Skeletal muscle tissue (tissue), 4 donors: ENCODE results near the gene DDX41. TPM values are rescaled to one million over a fixed set of nuclear protein-coding genes. Genes with fewer than 3 reads are reported as not detected.

Experiments
- H3K27ac ChIP-seq: one replicate; pipeline ENCODE4 v1.7.0; 2013; ENCODE audit warnings: mild to moderate bottlenecking, low read depth, low read length, inconsistent platforms
- H3K27me3 ChIP-seq, 3 donors: one replicate each; pipeline ENCODE4 v1.7.0; 2013; ENCODE audit warnings: low read length in 3 of 3; ENCODE audit not compliant: control insufficient read depth in 3 of 3, insufficient read depth in 3 of 3
- H3K36me3 ChIP-seq, 3 donors: one replicate each; pipeline ENCODE4 v1.7.0; 2013; ENCODE audit warnings: low read length in 3 of 3; ENCODE audit not compliant: control insufficient read depth in 3 of 3, insufficient read depth in 3 of 3
- H3K4me1 ChIP-seq, 3 donors: one replicate each; pipeline ENCODE4 v1.7.0; 2013; ENCODE audit warnings: low read length in 3 of 3, mild to moderate bottlenecking in 3 of 3; ENCODE audit not compliant: control insufficient read depth in 3 of 3, insufficient read depth in 3 of 3
- H3K4me3 ChIP-seq, 3 donors: one replicate each; pipeline ENCODE4 v1.7.0; 2013; ENCODE audit warnings: low read length in 3 of 3
- H3K9ac ChIP-seq, 3 donors: one replicate each; pipeline ENCODE4 v1.7.0; 2013; ENCODE audit warnings: low read length in 3 of 3, mild to moderate bottlenecking in 3 of 3, moderate library complexity in 2 of 3, low read depth in 1 of 3
- H3K9me3 ChIP-seq, 3 donors: one replicate each; pipeline ENCODE4 v1.7.0; 2013; ENCODE audit warnings: low read length in 3 of 3; ENCODE audit not compliant: control insufficient read depth in 3 of 3
- total RNA-seq: library from RNA; depleted of rRNA; stranded (reverse); fragments of >200 nt; gene quantifications from one replicate; pipeline ENCODE4 v1.2.3, GENCODE V29; 2014
- donor health status: Osteomylitis.

Gene DDX41
- total RNA-seq, 1 donor from 2014 or later = 33.9 TPM

DNA sequence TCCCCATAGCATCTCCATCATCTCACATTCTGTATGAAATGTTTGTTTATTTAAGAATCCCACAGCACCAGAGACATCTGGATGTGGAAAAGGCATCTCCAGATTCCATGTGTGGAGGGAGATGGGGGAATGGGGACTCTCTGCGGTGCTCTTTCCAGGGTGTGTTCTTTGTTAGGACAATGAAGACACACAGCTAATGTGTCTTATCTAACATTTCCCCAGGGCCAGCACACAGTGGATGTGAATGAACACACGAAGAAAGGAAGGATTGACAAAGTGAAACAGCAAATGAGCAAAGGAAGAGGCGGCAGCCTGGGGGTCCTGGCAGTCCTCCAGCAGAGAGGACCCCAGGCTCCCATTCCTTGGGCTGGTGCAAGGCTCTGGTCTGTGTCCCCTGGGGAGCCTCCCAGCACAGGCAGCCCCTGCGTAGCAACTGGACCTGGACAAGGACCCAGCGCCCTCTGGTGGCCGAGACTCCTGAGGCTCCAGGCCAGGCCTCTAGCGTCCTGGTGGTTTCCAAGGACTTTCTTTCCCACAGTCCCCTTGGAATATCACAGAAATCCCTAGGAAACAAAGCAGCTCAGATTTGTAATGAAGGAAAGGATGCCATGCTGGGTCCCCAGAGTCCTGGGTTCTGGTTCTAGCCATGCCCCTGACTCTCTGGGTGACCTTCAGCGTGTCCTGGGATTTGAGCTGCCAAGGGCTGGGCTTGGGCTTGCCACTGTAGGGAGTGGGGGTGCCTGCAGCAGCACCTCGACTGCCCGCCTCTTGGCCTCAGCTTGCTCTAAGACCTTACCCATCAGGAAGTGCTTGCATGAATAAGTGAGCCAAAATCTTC, 15.9 kb downstream of the DDX41 start:
- H3K27ac ChIP-seq = no peak overlapping the region

GRCh38 chr5:177499842-177500241, 16.9 kb downstream of the DDX41 start:
- Histone ChIP-seq H3K36me3 (peaks cover 0 to 12% (median 7%) of the 10 kb centered on the region in 3 donors), H3K9ac (no peak overlapping the region), H3K4me3 (no peak overlapping the region), H3K27ac (no peak overlapping the region), H3K27me3 (no peaks in the 10 kb centered on the region), H3K9me3 (no peaks in the 10 kb centered on the region), H3K4me1 (peaks cover 21 to 47% (median 46%) of the 10 kb centered on the region in 3 donors)

More for the DNA sequence above, 15.9 kb downstream of the DDX41 start:
- Histone ChIP-seq H3K9me3 (no peaks in the 10 kb centered on the region), H3K9ac (peak overlapping the region in 2 of 3 donors; percentile 27 to 54), H3K27me3 (no peaks in the 10 kb centered on the region), H3K36me3 (peaks cover 0 to 3% (median 2%) of the 10 kb centered on the region in 3 donors), H3K4me1 (peaks cover 11 to 37% (median 36%) of the 10 kb centered on the region in 3 donors), H3K4me3 (no peak overlapping the region)

- Histone ChIP-seq H3K9ac (peak overlapping the region; percentile 20 to 70 (median 60)), H3K9me3 (no peaks in the 10 kb centered on the region), H3K4me1 (peaks cover 38 to 64% (median 63%) of the 10 kb centered on the region in 3 donors), H3K36me3 (peaks cover 10 to 18% (median 14%) of the 10 kb centered on the region in 3 donors), H3K4me3 (peak overlapping the region; percentile 68 to 89 (median 88)), H3K27me3 (no peaks in the 10 kb centered on the region), H3K27ac (peak overlapping the region; percentile 99)
Measured at GRCh38 chr5:177498013-177498787, 18.6 kb downstream of the DDX41 start.

GRCh38 chr5:177497292-177498012, 19.3 kb downstream of the DDX41 start, which contains the start of gene PDLIM7:
Gene PDLIM7, minus strand, starts transcription at chr5:177497604. Its CDS starts 1,092 bp downstream, at chr5:177496512.
- peak within 1 kb of the TSS; percentile 90 to 97 (median 90) for H3K9ac ChIP-seq
- peak within 1 kb of the TSS; percentile 75 to 89 (median 88) for H3K4me3 ChIP-seq
- peak within 1 kb of the TSS; percentile 99 for H3K27ac ChIP-seq
- peaks cover 17 to 26% (median 21%) of the 10 kb centered on the region in 3 donors for H3K36me3 ChIP-seq
- H3K9me3 ChIP-seq = no peaks in the 10 kb centered on the region
- H3K4me1 ChIP-seq = peaks cover 45 to 71% (median 70%) of the 10 kb centered on the region in 3 donors
- no peaks in the 10 kb centered on the region for H3K27me3 ChIP-seq

DNA sequence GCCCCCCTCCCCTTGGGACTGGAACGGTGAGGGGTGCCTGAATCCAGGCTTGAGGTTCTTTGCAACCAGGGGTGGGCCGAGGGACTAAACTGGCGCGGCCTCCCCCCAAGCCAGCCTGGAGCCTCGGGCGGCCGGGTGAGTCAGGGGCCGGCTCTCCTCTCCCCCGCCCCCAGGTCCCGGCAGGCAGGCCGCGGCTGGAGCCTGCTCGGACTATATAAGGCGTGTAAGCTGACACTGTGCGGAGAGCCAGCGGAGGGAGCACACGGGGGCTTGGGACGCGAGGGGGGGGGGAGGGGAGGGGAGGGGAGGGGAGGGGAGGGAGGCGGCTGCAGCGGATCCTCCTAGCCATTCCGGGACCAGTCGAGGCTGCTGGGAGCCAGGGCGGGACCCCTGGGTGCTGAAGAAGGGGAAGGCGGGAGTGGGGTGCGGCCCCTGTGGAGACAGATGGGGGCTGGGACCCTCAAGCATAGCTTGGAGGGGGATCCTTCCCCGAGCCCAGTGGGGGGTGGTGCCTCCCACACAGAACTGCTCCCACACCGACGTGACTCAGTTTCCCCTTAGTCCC, 20.0 kb downstream of the DDX41 start:
- Histone ChIP-seq H3K27ac (peak overlapping the region; percentile 99), H3K4me1 (peaks cover 50 to 77% (median 76%) of the 10 kb centered on the region in 3 donors), H3K27me3 (no peaks in the 10 kb centered on the region), H3K36me3 (peaks cover 21 to 29% (median 27%) of the 10 kb centered on the region in 3 donors), H3K9ac (peak overlapping the region; percentile 90 to 97 (median 90)), H3K4me3 (peak overlapping the region; percentile 75 to 89 (median 88)), H3K9me3 (no peaks in the 10 kb centered on the region)

- peak overlapping the region; percentile 75 to 89 (median 88) for H3K4me3 ChIP-seq
- peaks cover 48 to 78% (median 71%) of the 10 kb centered on the region in 3 donors for H3K4me1 ChIP-seq
- peak overlapping the region; percentile 90 to 97 (median 90) for H3K9ac ChIP-seq
Measured at GRCh38 chr5:177496070-177496726, 20.6 kb downstream of the DDX41 start.

DNA sequence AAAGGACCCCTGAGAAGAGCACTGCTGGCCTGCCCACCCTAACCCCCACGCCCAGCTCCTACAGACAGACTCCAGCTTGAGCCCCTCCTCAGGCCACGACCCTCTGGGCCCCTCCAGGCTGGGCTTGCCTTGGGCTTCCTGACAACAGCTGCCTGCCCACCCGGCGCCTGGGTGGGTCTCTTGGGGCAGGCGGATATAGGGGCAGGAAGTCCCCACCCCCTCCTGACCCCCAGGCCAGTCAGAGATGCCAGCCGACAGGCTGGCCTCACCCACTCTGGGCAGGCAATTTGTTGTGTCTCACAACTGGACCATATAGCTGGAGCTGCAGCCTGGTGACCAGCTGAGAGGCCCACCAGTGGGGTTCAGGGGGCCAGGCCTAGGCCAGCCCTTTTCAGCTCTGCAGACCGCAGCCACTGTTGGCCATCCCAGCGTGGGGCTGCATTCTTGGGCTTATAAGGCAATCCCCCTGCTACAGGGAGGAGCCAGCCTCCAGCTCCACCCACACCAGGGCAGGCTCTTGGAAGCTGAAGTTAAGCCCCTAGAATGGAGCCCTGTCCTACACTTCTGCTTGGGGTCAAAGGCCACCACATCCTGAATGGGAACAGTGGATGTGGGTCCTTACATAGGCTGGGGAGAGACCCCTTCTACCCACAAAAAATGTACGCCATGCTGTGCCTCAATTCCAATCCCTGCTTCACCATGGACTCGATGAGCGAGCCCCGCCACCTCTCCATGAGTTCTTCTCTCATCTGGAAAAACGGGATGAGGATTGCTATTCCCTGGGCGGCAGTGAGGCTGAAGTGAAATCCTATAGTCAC, 21.3 kb downstream of the DDX41 start:
- Histone ChIP-seq H3K4me3 (peak overlapping the region; percentile 75 to 89 (median 88)), H3K27me3 (no peaks in the 10 kb centered on the region), H3K27ac (peak overlapping the region; percentile 99), H3K9ac (peak overlapping the region; percentile 90 to 97 (median 90)), H3K9me3 (no peaks in the 10 kb centered on the region), H3K36me3 (peaks cover 28 to 39% (median 36%) of the 10 kb centered on the region in 3 donors), H3K4me1 (peaks cover 46 to 77% (median 65%) of the 10 kb centered on the region in 3 donors)

More at GRCh38 chr5:177496070-177496726, 20.6 kb downstream of the DDX41 start:
- Histone ChIP-seq H3K9me3 (no peaks in the 10 kb centered on the region), H3K36me3 (peaks cover 21 to 32% (median 29%) of the 10 kb centered on the region in 3 donors), H3K27ac (peak overlapping the region; percentile 99), H3K27me3 (no peaks in the 10 kb centered on the region)

GRCh38 chr5:177494346-177495195, 22.2 kb downstream of the DDX41 start:
- no peaks in the 10 kb centered on the region for H3K27me3 ChIP-seq
- no peaks in the 10 kb centered on the region for H3K9me3 ChIP-seq
- H3K4me1 ChIP-seq = peaks cover 46 to 80% (median 65%) of the 10 kb centered on the region in 3 donors
- peak overlapping the region; percentile 99 for H3K27ac ChIP-seq
- peak overlapping the region in 2 of 3 donors; percentile 65 to 97 for H3K9ac ChIP-seq
- H3K36me3 ChIP-seq = peaks cover 36 to 47% (median 43%) of the 10 kb centered on the region in 3 donors
- H3K4me3 ChIP-seq = peak overlapping the region; percentile 58 to 89 (median 75)
